Right cardiac atrium (tissue), 5 donors: ENCODE measurements around the gene RUFY1. TPM values are rescaled to one million over a fixed set of nuclear protein-coding genes. Genes with fewer than 3 reads are reported as not detected.
"Not testable (repeated sequence)": the region's sequence is repeated elsewhere in the genome, so short reads cannot be mapped to it uniquely, and the experiment has no call there.

Experiments
- ATAC-seq, 2 donors: fragments of 200-7000 bp; cut with Tn5 transposase; one replicate each; pipeline versions ENCODE4 v1.8.0 to v1.9.1; 2020; ENCODE audit warnings: moderate library complexity in 2 of 2, mild to moderate bottlenecking in 1 of 2
- DNase-seq, 3 donors: peaks; one replicate each; pipeline ENCODE4 v3.0.0-alpha.2; 2020
- H3K27ac ChIP-seq: one replicate; pipeline ENCODE4 v1.5.1; 2013; ENCODE audit warnings: mild to moderate bottlenecking, low read length, control low read depth, moderate library complexity
- H3K27me3 ChIP-seq: one replicate; pipeline ENCODE4 v1.6.1; 2013; ENCODE audit not compliant: control insufficient read depth, insufficient read depth
- H3K4me1 ChIP-seq: one replicate; pipeline ENCODE4 v1.6.1; 2013; ENCODE audit warnings: low read length; ENCODE audit not compliant: control insufficient read depth, insufficient read depth
- H3K4me3 ChIP-seq: one replicate; pipeline ENCODE4 v1.5.1; 2013; ENCODE audit warnings: low read length, control low read depth
- H3K9me3 ChIP-seq: one replicate; pipeline ENCODE4 v1.6.1; 2013; ENCODE audit warnings: low read length; ENCODE audit not compliant: control insufficient read depth
- WGBS: extraction: QIAGEN DNeasy Blood & Tissue Kit; methylation state at CpG from one replicate; pipeline ENCODE4 v1.1.7; 2013; 5-methylcytosine and 5-hydroxymethylcytosine counted together
- intact Hi-C, 4 donors: fragments of 100-400 bp; cut with DNase I; formaldehyde crosslinking; loops; one replicate each; pipeline versions ENCODE4 v1.11.0 to v1.14.0; 2022 to 2023
- polyA plus RNA-seq: library from polyadenylated mRNA; stranded (reverse); fragments of 200-250 nt; gene quantifications from one replicate; pipeline ENCODE4 v1.2.3, GENCODE V29; 2013
- total RNA-seq, 4 donors: library from RNA; stranded (reverse); fragmentation: NEBNext Ultra II Directional; extraction: Animal tissue kit (Norgen Biotek cat#: 25700); gene quantifications; one replicate each; pipeline ENCODE4 v1.2.1, GENCODE V29; 2021
- donor health status: healthy with polysubstance abuse.
- donor health status: DM: no; HTN: yes; CAD: no.
- donor health status: DM: no; HTN: no; CAD: no.
- donor health status: DM: no; HTN: yes; CAD: no; lungs with severe emphysema.
- donor health status: DM: yes; HTN: yes; CAD: no.

The RUFY1 gene
- total and polyA plus RNA-seq, 5 donors: 18.9 to 25.6 (median 23.1) TPM

- intact Hi-C loops: no loop called here
- DNase-seq: no peak
Measured at GRCh38 chr5:179542170-179542569, 8.2 kb upstream of the RUFY1 start.

GRCh38 chr5:179543275-179543674, 7.1 kb upstream of the RUFY1 start:
- H3K4me3 ChIP-seq, H3K27ac ChIP-seq, H3K4me1 ChIP-seq, intact Hi-C loops, ATAC-seq, DNase-seq, H3K9me3 ChIP-seq, H3K27me3 ChIP-seq: not testable (repeated sequence)
- 93% methylated on average over 15 of the region's 15 CpGs for WGBS

More at GRCh38 chr5:179542170-179542569, 8.2 kb upstream of the RUFY1 start:
- H3K4me1 ChIP-seq: no peaks in the 10 kb centered on the region
- 86% methylated on average over 7 of the region's 7 CpGs for WGBS
- no peak for ATAC-seq
- H3K4me3 ChIP-seq: no peak overlapping the region
- no peaks in the 10 kb centered on the region for H3K27me3 ChIP-seq
- H3K27ac ChIP-seq: no peak overlapping the region
- H3K9me3 ChIP-seq: no peaks in the 10 kb centered on the region

- DNase-seq (no peak), ATAC-seq (no peak)
- Histone ChIP-seq H3K27ac (no peak overlapping the region), H3K27me3 (no peaks in the 10 kb centered on the region), H3K9me3 (no peaks in the 10 kb centered on the region), H3K4me1 (no peaks in the 10 kb centered on the region), H3K4me3 (no peak overlapping the region)
- intact Hi-C loops: no loop called here
- 92% methylated on average over 4 of the region's 4 CpGs for WGBS
Measured at GRCh38 chr5:179553006-179553405, 2.7 kb downstream of the RUFY1 start.

GRCh38 chr5:179553875-179554274, 3.5 kb downstream of the RUFY1 start:
- no peaks in the 10 kb centered on the region for H3K9me3 ChIP-seq
- ATAC-seq (peak in 1 of 2 donors; percentile 33), DNase-seq (no peak)
- intact Hi-C loops: no loop called here
- 81% methylated on average over 7 of the region's 7 CpGs for WGBS
- no peak overlapping the region for H3K4me3 ChIP-seq
- no peak overlapping the region for H3K27ac ChIP-seq
- H3K4me1 ChIP-seq: no peaks in the 10 kb centered on the region
- H3K27me3 ChIP-seq: no peaks in the 10 kb centered on the region

- H3K4me3 ChIP-seq: no peak overlapping the region
- WGBS: 97% methylated on average over 6 of the region's 6 CpGs
- H3K9me3 ChIP-seq: no peaks in the 10 kb centered on the region
- DNase-seq (no peak), ATAC-seq (no peak)
- no peaks in the 10 kb centered on the region for H3K27me3 ChIP-seq
- no peak overlapping the region for H3K27ac ChIP-seq
- H3K4me1 ChIP-seq: no peaks in the 10 kb centered on the region
- intact Hi-C loops: no loop called here
Measured at GRCh38 chr5:179554981-179555380, 4.6 kb downstream of the RUFY1 start.

GRCh38 chr5:179558261-179558799, 8.0 kb downstream of the RUFY1 start:
- intact Hi-C loops, H3K4me1 ChIP-seq: not testable (repeated sequence)
- whole genome bisulfite sequencing: 85% methylated on average over 15 of the region's 15 CpGs

GRCh38 chr5:179558932-179559283, 8.6 kb downstream of the RUFY1 start:
- Histone ChIP-seq H3K27me3 (no peaks in the 10 kb centered on the region), H3K9me3 (no peaks in the 10 kb centered on the region), H3K4me3 (peak overlapping the region; percentile 70), H3K27ac (peak overlapping the region; percentile 86), H3K4me1 (no peaks in the 10 kb centered on the region)
- intact Hi-C loops: no loop called here
- WGBS: 8% methylated on average over 14 of the region's 14 CpGs
- DNase-seq (peak in 1 of 3 donors; percentile 65), ATAC-seq (peak in 1 of 2 donors; percentile 3)

More at GRCh38 chr5:179558261-179558799, 8.0 kb downstream of the RUFY1 start:
- not testable (repeated sequence) for DNase-seq, H3K9me3 ChIP-seq, ATAC-seq, H3K27me3 ChIP-seq, H3K27ac ChIP-seq
- H3K4me3 ChIP-seq: peak overlapping the region; percentile 70

- peak overlapping the region; percentile 86 for H3K27ac ChIP-seq
- ATAC-seq (peak; percentile 99 to 100), DNase-seq (peak; percentile 98 to 99 (median 98))
- no peaks in the 10 kb centered on the region for H3K4me1 ChIP-seq
- WGBS: 4% methylated on average over 52 of the region's 52 CpGs
- peak overlapping the region; percentile 70 for H3K4me3 ChIP-seq
- intact Hi-C loops: no loop called here
- no peaks in the 10 kb centered on the region for H3K27me3 ChIP-seq
- H3K9me3 ChIP-seq: no peaks in the 10 kb centered on the region
Measured at GRCh38 chr5:179559284-179560252, 9.2 kb downstream of the RUFY1 start.

GRCh38 chr5:179564526-179564925, 14.2 kb downstream of the RUFY1 start:
- ATAC-seq: no peak
- WGBS: 82% methylated on average over 2 of the region's 2 CpGs
- intact Hi-C loops: no loop called here

GRCh38 chr5:179568721-179569120, 18.4 kb downstream of the RUFY1 start:
- no peaks in the 10 kb centered on the region for H3K4me1 ChIP-seq
- 43% methylated on average over 7 of the region's 7 CpGs for WGBS
- no peak for DNase-seq
- peak; percentile 56 to 68 for ATAC-seq
- H3K27ac ChIP-seq: no peak overlapping the region
- no peaks in the 10 kb centered on the region for H3K9me3 ChIP-seq
- H3K4me3 ChIP-seq: no peak overlapping the region
- intact Hi-C loops: no loop called here
- no peaks in the 10 kb centered on the region for H3K27me3 ChIP-seq

More at GRCh38 chr5:179564526-179564925, 14.2 kb downstream of the RUFY1 start:
- H3K4me1 ChIP-seq: no peaks in the 10 kb centered on the region
- H3K4me3 ChIP-seq: no peak overlapping the region
- no peaks in the 10 kb centered on the region for H3K27me3 ChIP-seq
- H3K9me3 ChIP-seq: no peaks in the 10 kb centered on the region
- DNase-seq: no peak
- H3K27ac ChIP-seq: no peak overlapping the region

- no peak overlapping the region for H3K27ac ChIP-seq
- 85% methylated on average over 8 of the region's 8 CpGs for WGBS
- DNase-seq: no peak
- H3K27me3 ChIP-seq: no peaks in the 10 kb centered on the region
- no peaks in the 10 kb centered on the region for H3K4me1 ChIP-seq
- H3K9me3 ChIP-seq: no peaks in the 10 kb centered on the region
- intact Hi-C loops: no loop called here
- no peak overlapping the region for H3K4me3 ChIP-seq
- ATAC-seq: peak in 1 of 2 donors; percentile 11
Measured at GRCh38 chr5:179572386-179572785, 22.0 kb downstream of the RUFY1 start.
